Parathyroid adenoma (tissue), 2 donors: Measurements from ENCODE around the gene SKI.

Experiments
- H2AFZ ChIP-seq: fragments of 300-600 bp; sonication (generic); one replicate; pipeline ENCODE4 v1.7.0; 2017; ENCODE audit warnings: antibody characterized with exemption, mild to moderate bottlenecking
- H3K27ac ChIP-seq: fragments of 300-600 bp; sonication (generic); one replicate; pipeline ENCODE4 v1.7.0; 2017
- H3K27me3 ChIP-seq: fragments of 300-600 bp; sonication (generic); one replicate; pipeline ENCODE4 v1.7.0; 2017; ENCODE audit warnings: low read length; ENCODE audit not compliant: control insufficient read depth, insufficient read depth
- H3K36me3 ChIP-seq: fragments of 300-600 bp; sonication (generic); one replicate; pipeline ENCODE4 v1.7.0; 2017; ENCODE audit warnings: low read length; ENCODE audit not compliant: control insufficient read depth, insufficient read depth
- H3K4me1 ChIP-seq: fragments of 300-600 bp; sonication (generic); one replicate; pipeline ENCODE4 v1.7.0; 2017; ENCODE audit warnings: control low read depth
- H3K4me2 ChIP-seq: fragments of 300-600 bp; sonication (generic); one replicate; pipeline ENCODE4 v1.7.0; 2017; ENCODE audit warnings: low read length
- H3K4me3 ChIP-seq: fragments of 300-600 bp; sonication (generic); one replicate; pipeline ENCODE4 v1.7.0; 2017; ENCODE audit warnings: low read depth, low read length
- H3K79me2 ChIP-seq: fragments of 300-600 bp; sonication (generic); one replicate; pipeline ENCODE4 v1.7.0; 2017; ENCODE audit warnings: control low read depth
- H3K9ac ChIP-seq: fragments of 300-600 bp; sonication (generic); one replicate; pipeline ENCODE4 v1.7.0; 2017; ENCODE audit warnings: mild to moderate bottlenecking
- H3K9me3 ChIP-seq: fragments of 300-600 bp; sonication (generic); one replicate; pipeline ENCODE4 v1.7.0; 2017; ENCODE audit warnings: low read length; ENCODE audit not compliant: control insufficient read depth
- TF ChIP-seq, protein P1 (sequence below): fragments of 300-600 bp; sonication (generic); IDR thresholded peaks from one replicate; pipeline ENCODE4 v1.7.0; 2017; ENCODE audit warnings: antibody characterized with exemption, mild to moderate bottlenecking
- donor health status: primary hyperparathyroidism.

SKI gene

DNA sequence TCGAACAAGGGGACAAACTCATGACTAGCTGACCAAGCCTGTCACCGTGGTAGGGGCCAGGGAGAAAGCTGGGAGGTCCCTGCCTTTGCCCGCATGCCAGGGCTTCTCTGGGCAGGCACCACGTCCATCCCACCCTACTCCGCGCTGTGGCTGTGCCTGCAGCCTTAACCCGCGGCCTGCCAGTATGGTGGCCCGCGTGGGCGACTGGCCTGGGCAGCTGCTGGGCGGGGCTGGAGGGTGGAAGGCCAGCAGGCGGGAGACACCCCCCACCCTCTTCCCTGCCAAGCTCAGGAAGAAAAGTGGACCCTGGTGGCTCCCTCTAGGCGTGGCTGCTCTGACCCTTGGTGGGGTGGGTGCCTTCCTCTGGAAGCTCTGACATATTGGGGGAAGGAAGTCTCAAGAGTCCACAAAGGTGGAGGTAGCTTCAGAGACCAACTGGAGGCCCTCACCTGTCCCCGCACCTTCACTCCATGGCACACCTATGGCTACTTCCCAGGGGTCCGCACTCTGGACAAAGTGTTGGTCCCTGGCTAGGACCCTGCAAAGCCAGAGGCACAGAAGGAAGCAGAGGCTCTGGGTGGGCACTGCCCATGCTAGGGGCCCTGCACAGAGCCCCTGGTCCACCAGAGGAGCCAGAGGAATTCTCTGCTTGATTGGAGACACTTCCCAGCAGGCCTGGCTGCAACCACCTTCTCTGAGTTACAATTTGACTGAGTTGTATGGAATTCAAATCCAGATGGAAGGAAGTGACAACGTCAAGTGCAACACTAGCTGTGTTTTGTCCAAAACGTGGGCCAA, 3.3 kb upstream of the SKI start:
- Histone ChIP-seq H3K27me3 (no peaks in the 10 kb centered on the region), H3K9ac (no peak overlapping the region), H3K4me1 (no peaks in the 10 kb centered on the region), H3K4me3 (no peak overlapping the region), H3K4me2 (no peak overlapping the region), H3K9me3 (no peaks in the 10 kb centered on the region), H3K27ac (no peak overlapping the region), H3K79me2 (peaks cover 2% of the 10 kb centered on the region), H2AFZ (no peak overlapping the region), H3K36me3 (no peaks in the 10 kb centered on the region)
- TF ChIP-seq, protein P1, sequence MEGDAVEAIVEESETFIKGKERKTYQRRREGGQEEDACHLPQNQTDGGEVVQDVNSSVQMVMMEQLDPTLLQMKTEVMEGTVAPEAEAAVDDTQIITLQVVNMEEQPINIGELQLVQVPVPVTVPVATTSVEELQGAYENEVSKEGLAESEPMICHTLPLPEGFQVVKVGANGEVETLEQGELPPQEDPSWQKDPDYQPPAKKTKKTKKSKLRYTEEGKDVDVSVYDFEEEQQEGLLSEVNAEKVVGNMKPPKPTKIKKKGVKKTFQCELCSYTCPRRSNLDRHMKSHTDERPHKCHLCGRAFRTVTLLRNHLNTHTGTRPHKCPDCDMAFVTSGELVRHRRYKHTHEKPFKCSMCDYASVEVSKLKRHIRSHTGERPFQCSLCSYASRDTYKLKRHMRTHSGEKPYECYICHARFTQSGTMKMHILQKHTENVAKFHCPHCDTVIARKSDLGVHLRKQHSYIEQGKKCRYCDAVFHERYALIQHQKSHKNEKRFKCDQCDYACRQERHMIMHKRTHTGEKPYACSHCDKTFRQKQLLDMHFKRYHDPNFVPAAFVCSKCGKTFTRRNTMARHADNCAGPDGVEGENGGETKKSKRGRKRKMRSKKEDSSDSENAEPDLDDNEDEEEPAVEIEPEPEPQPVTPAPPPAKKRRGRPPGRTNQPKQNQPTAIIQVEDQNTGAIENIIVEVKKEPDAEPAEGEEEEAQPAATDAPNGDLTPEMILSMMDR, result no peak

DNA sequence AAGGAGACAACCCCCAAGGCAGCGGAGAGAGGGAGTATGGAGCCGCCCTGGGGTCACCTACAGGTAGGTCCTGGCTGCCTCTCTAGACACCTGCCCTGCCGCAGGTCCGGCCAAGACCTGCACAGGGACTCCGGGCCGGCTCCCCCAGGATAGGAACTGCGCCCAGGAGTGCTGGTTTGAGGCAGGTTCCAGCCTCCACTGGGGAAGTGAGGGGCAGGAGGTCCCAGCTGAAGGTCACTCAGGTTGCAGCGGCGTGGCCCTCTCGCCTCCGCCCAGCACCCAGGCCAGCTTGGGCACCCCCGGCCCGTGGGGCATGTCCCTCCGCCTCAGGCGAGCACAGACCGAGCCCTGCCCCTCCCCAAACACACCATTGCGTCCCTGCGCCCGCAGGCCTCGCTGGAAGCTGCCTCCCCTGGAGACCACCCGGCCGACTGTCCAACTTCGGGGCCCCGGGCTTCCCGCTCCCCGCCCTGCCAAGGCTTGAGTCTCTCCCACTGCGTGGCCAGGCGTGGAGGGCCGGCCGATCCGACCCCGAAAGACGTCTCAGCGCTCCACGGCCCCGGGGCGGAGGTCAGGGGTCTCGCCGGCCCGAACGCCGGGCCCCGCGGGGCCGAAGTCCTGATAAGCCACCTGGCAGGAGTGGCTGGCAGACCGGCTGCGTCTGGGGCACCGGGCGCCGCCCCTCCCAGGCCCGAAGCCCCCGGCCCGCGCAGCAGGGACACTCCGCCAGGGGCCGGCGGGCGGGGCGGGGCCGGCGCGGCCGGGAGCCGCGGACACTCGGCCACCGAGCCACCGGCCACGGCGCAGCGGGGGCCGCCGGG, 1.4 kb upstream of the SKI start:
- Histone ChIP-seq H3K9me3 (no peaks in the 10 kb centered on the region), H3K9ac (peak overlapping the region; percentile 37), H3K4me3 (peak overlapping the region; percentile 73), H3K36me3 (no peaks in the 10 kb centered on the region), H3K4me2 (peak overlapping the region; percentile 92), H3K4me1 (no peaks in the 10 kb centered on the region), H3K27ac (peak overlapping the region; percentile 84), H2AFZ (peak overlapping the region; percentile 73), H3K27me3 (no peaks in the 10 kb centered on the region), H3K79me2 (peaks cover 20% of the 10 kb centered on the region)
- TF ChIP-seq, protein P1, result no peak

DNA sequence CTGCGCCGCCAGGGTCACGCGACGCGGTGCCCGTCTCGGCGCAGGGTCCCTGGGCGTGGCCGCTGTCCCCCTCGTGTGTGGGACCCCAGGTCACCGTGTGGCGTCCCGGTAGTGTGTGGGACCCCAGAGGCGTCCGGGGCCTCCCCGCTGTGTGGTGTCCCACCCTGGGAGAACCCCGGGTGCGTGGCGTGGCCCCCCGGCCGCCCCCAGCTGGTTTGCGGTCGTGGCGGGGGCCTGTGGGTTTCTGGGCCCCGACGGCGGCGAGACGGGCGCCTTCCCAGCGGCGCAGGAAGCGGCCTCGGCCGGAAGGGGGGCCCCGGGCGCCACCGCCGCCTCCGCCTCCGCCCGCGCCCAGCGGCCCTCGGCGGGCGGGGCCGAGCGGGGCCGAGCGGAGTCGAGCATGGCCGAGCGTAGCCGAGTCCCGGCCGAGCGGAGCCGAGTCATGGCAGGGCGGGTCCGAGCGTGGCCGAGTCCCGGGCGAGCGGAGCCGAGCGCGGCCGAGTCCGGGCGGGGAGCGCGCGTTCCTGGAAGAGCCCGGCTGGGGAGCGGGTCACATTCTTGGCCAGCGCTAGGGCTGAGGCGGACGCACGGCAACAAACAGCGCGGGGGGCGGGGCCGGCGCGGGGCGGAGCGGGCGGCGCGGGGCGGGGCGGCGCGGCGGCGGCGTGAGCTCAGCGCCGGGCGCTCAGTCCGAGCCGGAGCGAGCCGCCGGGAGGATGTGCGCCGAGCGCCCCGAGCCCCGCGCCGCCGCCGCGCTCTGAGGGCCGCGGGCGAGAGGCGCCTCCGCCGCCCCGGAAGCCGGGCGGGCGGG, 568 bp upstream of the SKI start:
- Histone ChIP-seq H3K27me3 (no peaks in the 10 kb centered on the region), H3K79me2 (peaks cover 27% of the 10 kb centered on the region), H3K36me3 (no peaks in the 10 kb centered on the region), H3K9me3 (no peaks in the 10 kb centered on the region), H3K4me2 (peak overlapping the region; percentile 92), H3K4me1 (no peaks in the 10 kb centered on the region), H3K27ac (peak overlapping the region; percentile 84), H3K4me3 (peak overlapping the region; percentile 73), H2AFZ (peak overlapping the region; percentile 82), H3K9ac (peak overlapping the region; percentile 61)
- TF ChIP-seq, protein P1, result no peak

DNA sequence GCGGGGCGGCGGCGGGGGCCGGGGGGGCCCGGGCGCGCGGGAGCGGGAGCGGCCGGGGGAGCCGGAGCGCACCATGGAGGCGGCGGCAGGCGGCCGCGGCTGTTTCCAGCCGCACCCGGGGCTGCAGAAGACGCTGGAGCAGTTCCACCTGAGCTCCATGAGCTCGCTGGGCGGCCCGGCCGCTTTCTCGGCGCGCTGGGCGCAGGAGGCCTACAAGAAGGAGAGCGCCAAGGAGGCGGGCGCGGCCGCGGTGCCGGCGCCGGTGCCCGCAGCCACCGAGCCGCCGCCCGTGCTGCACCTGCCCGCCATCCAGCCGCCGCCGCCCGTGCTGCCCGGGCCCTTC, 546 bp downstream of the SKI start:
- no peak overlapping the region for H2AFZ ChIP-seq
- H3K27me3 ChIP-seq, result no peaks in the 10 kb centered on the region
- H3K27ac ChIP-seq, result peak overlapping the region; percentile 17
- no peak overlapping the region for H3K9ac ChIP-seq
- peak overlapping the region; percentile 56 for H3K4me3 ChIP-seq
- no peaks in the 10 kb centered on the region for H3K4me1 ChIP-seq
- peaks cover 34% of the 10 kb centered on the region for H3K79me2 ChIP-seq
- H3K36me3 ChIP-seq, result no peaks in the 10 kb centered on the region
- H3K4me2 ChIP-seq, result peak overlapping the region; percentile 87
- no peaks in the 10 kb centered on the region for H3K9me3 ChIP-seq
- TF ChIP-seq, protein P1, result no peak
